SK-N-MC (cell line): ENCODE results near the gene NFIB.

Experiments
- DNase-seq: peaks from one replicate; pipeline ENCODE4 v3.0.0-alpha.2; 2011; ENCODE audit warnings: low read depth, low spot score
- H3K27ac ChIP-seq: fragments of 200-600 bp; sonication (generic); 2 replicates; pipeline ENCODE4 v1.5.1; 2016; ENCODE audit warnings: mixed run types
- H3K36me3 ChIP-seq: fragments of 200-600 bp; sonication (generic); 2 replicates; pipeline ENCODE4 v1.6.1; 2017; ENCODE audit warnings: antibody characterized with exemption, low read length, mixed read lengths; ENCODE audit not compliant: insufficient read depth
- H3K4me3 ChIP-seq: fragments of 200-600 bp; sonication (generic); 2 replicates; pipeline ENCODE4 v1.5.1; 2016
- H3K9ac ChIP-seq: fragments of 200-600 bp; sonication (generic); 2 replicates; pipeline ENCODE4 v1.8.0; 2017; ENCODE audit warnings: mixed run types, mixed read lengths; ENCODE audit not compliant: insufficient read length
- H3K9me3 ChIP-seq: fragments of 200-600 bp; sonication (generic); 2 replicates; pipeline ENCODE4 v1.6.1; 2017; ENCODE audit warnings: low read depth, mild to moderate bottlenecking, antibody characterized with exemption, low read length, moderate library complexity, mixed read lengths
- EZH2 ChIP-seq: fragments of 200-600 bp; sonication (generic); IDR thresholded peaks from one replicate; pipeline ENCODE4 v1.6.1; 2017; ENCODE audit warnings: antibody characterized with exemption
- FOXP2 ChIP-seq: optimal IDR thresholded peaks from 2 replicates; pipeline ENCODE3; 2011; ENCODE audit warnings: mild to moderate bottlenecking, moderate library complexity; ENCODE audit not compliant: insufficient read depth; ENCODE audit errors: extremely low read length, control extremely low read depth
- POLR2AphosphoS5 ChIP-seq: IDR thresholded peaks from 2 replicates; pipeline ENCODE4 v1.6.1; 2012; ENCODE audit warnings: mild to moderate bottlenecking, low read depth, low read length, borderline replicate concordance

NFIB gene

GRCh38 chr9:14132775-14133174 lies 181.2 kb downstream of the NFIB start:
- TF ChIP-seq EZH2 (no peak), POLR2AphosphoS5 (no peak), FOXP2 (no peak)
- H3K36me3 ChIP-seq = no peaks in the 10 kb centered on the region
- no peak overlapping the region for H3K27ac ChIP-seq
- no peak overlapping the region for H3K4me3 ChIP-seq
- DNase-seq = no peak
- no peaks in the 10 kb centered on the region for H3K9me3 ChIP-seq
- H3K9ac ChIP-seq = no peak overlapping the region

GRCh38 chr9:14131356-14132088 lies 182.4 kb downstream of the NFIB start:
- H3K4me3 ChIP-seq = no peak overlapping the region
- H3K36me3 ChIP-seq = no peaks in the 10 kb centered on the region; the same call in 1 of the 2 replicates
- DNase-seq = no peak
- no peak overlapping the region for H3K9ac ChIP-seq
- H3K9me3 ChIP-seq = no peaks in the 10 kb centered on the region
- H3K27ac ChIP-seq = no peak overlapping the region
- no peak for TF ChIP-seq FOXP2
- TF ChIP-seq POLR2AphosphoS5 = no peak
- no peak for TF ChIP-seq EZH2

GRCh38 chr9:14127656-14128055 lies 186.3 kb downstream of the NFIB start:
- no peak for TF ChIP-seq FOXP2
- Histone ChIP-seq H3K9ac (no peak overlapping the region), H3K36me3 (peaks cover 7% of the 10 kb centered on the region; the same call in 1 of the 2 replicates), H3K4me3 (no peak overlapping the region), H3K27ac (no peak overlapping the region), H3K9me3 (no peaks in the 10 kb centered on the region)
- DNase-seq = no peak

GRCh38 chr9:14119694-14120514 lies 194.0 kb downstream of the NFIB start:
- no peak for DNase-seq
- Histone ChIP-seq H3K9me3 (no peaks in the 10 kb centered on the region), H3K36me3 (peaks cover 42% of the 10 kb centered on the region), H3K27ac (no peak overlapping the region), H3K4me3 (no peak overlapping the region), H3K9ac (no peak overlapping the region)
- TF ChIP-seq FOXP2 = no peak
- no peak for TF ChIP-seq POLR2AphosphoS5
- no peak for TF ChIP-seq EZH2

- Histone ChIP-seq H3K9ac (no peak overlapping the region), H3K27ac (0 out of 2 replicates have a peak overlapping the region, but pooled peaks have one; percentile 22), H3K36me3 (peaks cover 51% of the 10 kb centered on the region), H3K4me3 (no peak overlapping the region), H3K9me3 (no peaks in the 10 kb centered on the region)
- TF ChIP-seq POLR2AphosphoS5 (no peak), EZH2 (no peak), FOXP2 (no peak)
- DNase-seq = no peak
These were observed 201.7 kb downstream of the NFIB start for GRCh38 chr9:14112226-14112625.

- Histone ChIP-seq H3K27ac (0 out of 2 replicates have a peak overlapping the region, but pooled peaks have one; percentile 22), H3K9me3 (no peaks in the 10 kb centered on the region), H3K9ac (no peak overlapping the region), H3K4me3 (0 out of 2 replicates have a peak overlapping the region, but pooled peaks have one; percentile 19), H3K36me3 (peaks cover 46% of the 10 kb centered on the region)
- no peak for TF ChIP-seq EZH2
- no peak for TF ChIP-seq POLR2AphosphoS5
- no peak for TF ChIP-seq FOXP2
- no peak for DNase-seq
These were observed 202.2 kb downstream of the NFIB start for GRCh38 chr9:14111696-14112095.

GRCh38 chr9:14107977-14108376 lies 206.0 kb downstream of the NFIB start:
- no peak overlapping the region for H3K27ac ChIP-seq

GRCh38 chr9:14107495-14107894 lies 206.4 kb downstream of the NFIB start:
- DNase-seq = no peak
- Histone ChIP-seq H3K4me3 (no peak overlapping the region), H3K36me3 (peaks cover 11% of the 10 kb centered on the region), H3K27ac (no peak overlapping the region), H3K9me3 (no peaks in the 10 kb centered on the region), H3K9ac (no peak overlapping the region)
- no peak for TF ChIP-seq EZH2
- no peak for TF ChIP-seq POLR2AphosphoS5
- TF ChIP-seq FOXP2 = no peak

More at GRCh38 chr9:14107977-14108376, 206.0 kb downstream of the NFIB start:
- H3K9me3 ChIP-seq = no peaks in the 10 kb centered on the region
- H3K9ac ChIP-seq = no peak overlapping the region
- no peak overlapping the region for H3K4me3 ChIP-seq
- no peak for DNase-seq
- peaks cover 16% of the 10 kb centered on the region for H3K36me3 ChIP-seq
- TF ChIP-seq FOXP2 = no peak
- TF ChIP-seq POLR2AphosphoS5 = no peak
- no peak for TF ChIP-seq EZH2

- no peak for TF ChIP-seq POLR2AphosphoS5
- Histone ChIP-seq H3K36me3 (peaks cover 9% of the 10 kb centered on the region; the same call in 1 of the 2 replicates), H3K9me3 (no peaks in the 10 kb centered on the region), H3K27ac (no peak overlapping the region), H3K4me3 (no peak overlapping the region), H3K9ac (no peak overlapping the region)
- no peak for DNase-seq
These were observed 207.2 kb downstream of the NFIB start for GRCh38 chr9:14106699-14107098.
